H9 (cell line): ENCODE results near the gene S100A8. TPM values are rescaled to one million over a fixed set of nuclear protein-coding genes. Genes with fewer than 3 reads are reported as not detected.

Experiments used
- DNase-seq: peaks from one replicate; pipeline ENCODE4 v3.0.0-alpha.2; 2017
- H2AFZ ChIP-seq: one replicate; pipeline ENCODE4 v1.6.1; 2013; ENCODE audit warnings: mild to moderate bottlenecking, low read length, control low read depth, moderate library complexity
- H2AK5ac ChIP-seq: 2 replicates; pipeline ENCODE4 v1.6.1; 2013; ENCODE audit warnings: low read length, control low read depth, mixed read lengths; ENCODE audit not compliant: insufficient read length
- H2BK120ac ChIP-seq: one replicate; pipeline ENCODE4 v1.6.1; 2013; ENCODE audit warnings: low read depth, mild to moderate bottlenecking, low read length, control low read depth, inconsistent platforms; ENCODE audit not compliant: poor library complexity, severe bottlenecking
- H2BK12ac ChIP-seq: 2 replicates; pipeline ENCODE4 v1.6.1; 2013; ENCODE audit warnings: low read length, control low read depth, mixed read lengths, low read depth; ENCODE audit not compliant: insufficient read length
- H2BK15ac ChIP-seq: 2 replicates; pipeline ENCODE4 v1.6.1; 2013; ENCODE audit warnings: low read depth, low read length, control low read depth
- H2BK20ac ChIP-seq: one replicate; pipeline ENCODE4 v1.6.1; 2013; ENCODE audit warnings: low read depth, mild to moderate bottlenecking, low read length, control low read depth, inconsistent platforms; ENCODE audit not compliant: poor library complexity, severe bottlenecking
- H2BK5ac ChIP-seq: 2 replicates; pipeline ENCODE4 v1.6.1; 2013; ENCODE audit warnings: low read length, control low read depth, mixed read lengths; ENCODE audit not compliant: insufficient read length
- H3K14ac ChIP-seq: 2 replicates; pipeline ENCODE4 v1.6.1; 2013; ENCODE audit warnings: low read length, control low read depth; ENCODE audit not compliant: insufficient read depth
- H3K18ac ChIP-seq: 2 replicates; pipeline ENCODE4 v1.6.1; 2013; ENCODE audit warnings: low read depth, mild to moderate bottlenecking, mixed read lengths, low read length, control low read depth; ENCODE audit not compliant: insufficient read length
- H3K23ac ChIP-seq: 2 replicates; pipeline ENCODE4 v1.6.1; 2013; ENCODE audit warnings: low read length, control low read depth, mixed read lengths, low read depth; ENCODE audit not compliant: insufficient read length
- H3K23me2 ChIP-seq: 2 replicates; pipeline ENCODE4 v1.6.1; 2013; ENCODE audit warnings: low read depth, mild to moderate bottlenecking, mixed read lengths, low read length, control low read depth; ENCODE audit not compliant: insufficient read length, poor library complexity, severe bottlenecking
- H3K27ac ChIP-seq: 2 replicates; pipeline ENCODE4 v1.5.1; 2013; ENCODE audit warnings: low read length, control low read depth, mixed read lengths, low read depth; ENCODE audit not compliant: insufficient read length
- H3K27me3 ChIP-seq: 2 replicates; pipeline ENCODE4 v1.6.1; 2013; ENCODE audit warnings: low read length, control low read depth, inconsistent platforms; ENCODE audit not compliant: insufficient read depth
- H3K4ac ChIP-seq: 2 replicates; pipeline ENCODE4 v1.6.1; 2013; ENCODE audit warnings: low read depth, mild to moderate bottlenecking, control low read depth, inconsistent platforms, low read length, moderate library complexity
- H3K4me1 ChIP-seq: 2 replicates; pipeline ENCODE4 v1.6.1; 2013; ENCODE audit warnings: low read length, control low read depth, inconsistent platforms; ENCODE audit not compliant: insufficient read depth
- H3K4me2 ChIP-seq: 2 replicates; pipeline ENCODE4 v1.6.1; 2013; ENCODE audit warnings: low read length, control low read depth, mixed read lengths; ENCODE audit not compliant: insufficient read length, insufficient read depth
- H3K56ac ChIP-seq: 2 replicates; pipeline ENCODE4 v1.6.1; 2013; ENCODE audit warnings: low read depth, mild to moderate bottlenecking, mixed read lengths, low read length, control low read depth; ENCODE audit not compliant: insufficient read length
- H3K79me1 ChIP-seq: 2 replicates; pipeline ENCODE4 v1.6.1; 2013; ENCODE audit warnings: low read depth, mild to moderate bottlenecking, moderate library complexity, low read length, control low read depth, inconsistent platforms; ENCODE audit not compliant: insufficient read depth, poor library complexity, severe bottlenecking
- H3K79me2 ChIP-seq: 2 replicates; pipeline ENCODE4 v1.6.1; 2013; ENCODE audit warnings: low read length, control low read depth, inconsistent platforms; ENCODE audit not compliant: insufficient read depth
- H3K9ac ChIP-seq: 2 replicates; pipeline ENCODE4 v1.6.1; 2013; ENCODE audit warnings: low read length, control low read depth, mixed read lengths; ENCODE audit not compliant: insufficient read length; ENCODE audit errors: extremely low read depth
- H3K9me3 ChIP-seq: one replicate; pipeline ENCODE4 v1.6.1; 2013; ENCODE audit warnings: low read depth, low read length, inconsistent platforms; ENCODE audit not compliant: control insufficient read depth
- H3T11ph ChIP-seq: one replicate; pipeline ENCODE4 v1.6.1; 2013; ENCODE audit warnings: mild to moderate bottlenecking, low read length, control low read depth, inconsistent platforms
- H4K20me1 ChIP-seq: one replicate; pipeline ENCODE4 v1.6.1; 2013; ENCODE audit not compliant: control insufficient read depth, insufficient read length, insufficient read depth
- H4K5ac ChIP-seq: 2 replicates; pipeline ENCODE4 v1.6.1; 2013; ENCODE audit warnings: low read depth, mild to moderate bottlenecking, mixed read lengths, low read length, control low read depth; ENCODE audit not compliant: insufficient read length
- H4K8ac ChIP-seq: replicated peaks from 2 replicates; pipeline ENCODE4 v1.6.1; 2013; ENCODE audit warnings: low read length, control low read depth, mixed read lengths, low read depth; ENCODE audit not compliant: insufficient read length
- H4K91ac ChIP-seq: 2 replicates; pipeline ENCODE4 v1.6.1; 2013; ENCODE audit warnings: low read depth, mild to moderate bottlenecking, moderate library complexity, mixed read lengths, low read length, control low read depth; ENCODE audit not compliant: insufficient read length
- H3K27ac Mint-ChIP-seq, 3 experiments: 2 replicates in 2 of 3; 3 replicates in 1 of 3; pipeline ENCODE4 v1.8.0; 2020 to 2021; ENCODE audit warnings: mixed read lengths in 3 of 3, mild to moderate bottlenecking in 1 of 3, moderate library complexity in 1 of 3
- H3K27me3 Mint-ChIP-seq: 2 replicates; pipeline ENCODE4 v1.8.0; 2021; ENCODE audit warnings: low read depth, mild to moderate bottlenecking, moderate library complexity, mixed read lengths
- H3K36me3 Mint-ChIP-seq, 3 experiments: 2 replicates in 2 of 3; 3 replicates in 1 of 3; pipeline ENCODE4 v1.8.0; 2020 to 2021; ENCODE audit warnings: low read depth in 3 of 3, mixed read lengths in 3 of 3; ENCODE audit not compliant: insufficient read depth in 1 of 3
- H3K4me1 Mint-ChIP-seq, 2 experiments: 2 replicates each; pipeline ENCODE4 v1.8.0; 2020; ENCODE audit warnings: mixed read lengths in 2 of 2
- H3K4me3 Mint-ChIP-seq, 2 experiments: 2 replicates in 1 of 2; 3 replicates in 1 of 2; pipeline ENCODE4 v1.8.0; 2020 to 2021; ENCODE audit warnings: mild to moderate bottlenecking in 2 of 2, mixed read lengths in 2 of 2, moderate library complexity in 1 of 2
- H3K9me3 Mint-ChIP-seq, 2 experiments: 2 replicates in 1 of 2; 3 replicates in 1 of 2; pipeline ENCODE4 v1.8.0; 2020; ENCODE audit warnings: mild to moderate bottlenecking in 2 of 2, mixed read lengths in 2 of 2, moderate library complexity in 1 of 2
- CTCF ChIP-seq: fragments of 200-600 bp; sonication (generic); conservative IDR thresholded peaks from 3 replicates; pipeline ENCODE4 v1.8.0; 2021; ENCODE audit warnings: antibody characterized with exemption, mild to moderate bottlenecking
- WGBS: extraction: QIAGEN DNeasy Blood & Tissue Kit; methylation state at CpG from one replicate; pipeline ENCODE4 v1.1.7; 2013; ENCODE audit warnings: missing lambda C conversion rate, low lambda C conversion rate, mixed read lengths; ENCODE audit not compliant: insufficient read length; ENCODE audit errors: extremely low coverage; 5-methylcytosine and 5-hydroxymethylcytosine counted together
- total RNA-seq: library from RNA; stranded (reverse); gene quantifications from 2 replicates; pipeline ENCODE4 v1.2.1, GENCODE V29; 2021

Gene S100A8
- total RNA-seq, 1 experiment from 2014 or later, result not detected

GRCh38 chr1:153363641-153364040, 27.2 kb downstream of the S100A8 start:
- Histone ChIP-seq H2BK20ac (no peak overlapping the region), H2BK5ac (no peak overlapping the region), H3K14ac (no peak overlapping the region), H3K18ac (no peak overlapping the region), H4K20me1 (no peaks in the 10 kb centered on the region), H3K23me2 (no peaks in the 10 kb centered on the region), H3K79me1 (no peaks in the 10 kb centered on the region), H4K91ac (no peak overlapping the region), H3K4ac (no peak overlapping the region), H3K27me3 (no peaks in the 10 kb centered on the region), H3K9me3 (no peaks in the 10 kb centered on the region), H3T11ph (no peak overlapping the region), H4K5ac (no peak overlapping the region), H2AK5ac (no peak overlapping the region), H2AFZ (no peak overlapping the region), H2BK12ac (no peak overlapping the region), H3K4me1 (no peaks in the 10 kb centered on the region), H2BK15ac (no peak overlapping the region), H3K9ac (no peak overlapping the region), H3K23ac (no peak overlapping the region), H3K4me2 (no peak overlapping the region), H3K27ac (no peak overlapping the region), H3K79me2 (no peaks in the 10 kb centered on the region), H3K56ac (no peak overlapping the region), H2BK120ac (no peak overlapping the region), H4K8ac (no peak overlapping the region)
- Mint-ChIP-seq H3K4me3 (no peak overlapping the region), H3K27ac (no peak overlapping the region), H3K4me1 (no peaks in the 10 kb centered on the region), H3K27me3 (peaks cover 2% of the 10 kb centered on the region), H3K36me3 (no peaks in the 10 kb centered on the region), H3K9me3 (peaks cover 0 to 6% of the 10 kb centered on the region in 2 experiments; a peak in 1 of 5 replicates)
- no CpG with 5 or more reads among the region's 3 CpGs for WGBS
- no peak for DNase-seq
- TF ChIP-seq CTCF, result no peak
